HG02981 (cell line): ENCODE results near the gene ACTL8.

Experiments
- ATAC-seq: cut with Tn5 transposase; IDR thresholded peaks from one replicate; pipeline ENCODE4 v1.9.1; 2021; ENCODE audit warnings: mild to moderate bottlenecking, moderate library complexity; ENCODE audit not compliant: unreplicated experiment

ACTL8 gene

DNA sequence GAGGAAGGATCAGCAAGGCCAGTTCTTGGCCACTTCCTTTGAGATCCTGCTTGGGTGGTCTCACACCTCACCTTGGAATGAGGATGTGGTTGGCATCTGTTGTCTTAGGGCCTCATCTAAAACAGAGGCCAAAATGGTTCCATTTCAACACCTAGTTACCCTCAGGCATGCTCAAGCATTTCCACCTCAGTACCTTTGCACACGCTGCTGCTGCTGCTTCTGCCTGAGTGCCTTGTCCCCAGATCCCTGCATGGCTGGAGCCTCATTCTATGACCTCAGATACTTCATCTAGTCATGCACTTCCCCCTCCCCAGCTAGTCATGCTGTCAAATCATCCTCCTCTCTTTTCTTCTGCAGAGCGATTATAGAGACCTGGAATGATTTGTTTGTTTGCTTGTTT is 86.8 kb downstream of the ACTL8 start:
- no peak for ATAC-seq

DNA sequence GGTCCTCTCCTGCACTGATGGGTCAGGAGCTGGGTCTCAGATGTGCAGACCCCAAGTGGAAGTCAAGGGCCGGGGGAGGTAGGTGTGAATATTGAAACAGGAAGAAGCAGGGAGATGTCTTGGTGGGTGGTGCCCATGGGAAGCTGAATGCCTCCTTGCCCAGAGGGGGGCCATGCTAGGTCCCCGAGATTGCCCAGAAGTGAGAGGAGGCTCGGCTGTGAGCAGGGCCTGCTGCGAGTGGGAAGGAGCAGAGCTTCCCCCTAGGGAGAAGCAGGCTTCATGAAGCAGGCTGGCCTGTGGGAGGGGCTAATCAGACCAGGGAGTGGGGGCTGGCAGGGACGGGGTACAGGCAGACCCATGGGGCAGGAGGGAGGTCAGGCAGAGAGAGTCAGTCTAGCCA is 87.6 kb downstream of the ACTL8 start:
- no peak for ATAC-seq

DNA sequence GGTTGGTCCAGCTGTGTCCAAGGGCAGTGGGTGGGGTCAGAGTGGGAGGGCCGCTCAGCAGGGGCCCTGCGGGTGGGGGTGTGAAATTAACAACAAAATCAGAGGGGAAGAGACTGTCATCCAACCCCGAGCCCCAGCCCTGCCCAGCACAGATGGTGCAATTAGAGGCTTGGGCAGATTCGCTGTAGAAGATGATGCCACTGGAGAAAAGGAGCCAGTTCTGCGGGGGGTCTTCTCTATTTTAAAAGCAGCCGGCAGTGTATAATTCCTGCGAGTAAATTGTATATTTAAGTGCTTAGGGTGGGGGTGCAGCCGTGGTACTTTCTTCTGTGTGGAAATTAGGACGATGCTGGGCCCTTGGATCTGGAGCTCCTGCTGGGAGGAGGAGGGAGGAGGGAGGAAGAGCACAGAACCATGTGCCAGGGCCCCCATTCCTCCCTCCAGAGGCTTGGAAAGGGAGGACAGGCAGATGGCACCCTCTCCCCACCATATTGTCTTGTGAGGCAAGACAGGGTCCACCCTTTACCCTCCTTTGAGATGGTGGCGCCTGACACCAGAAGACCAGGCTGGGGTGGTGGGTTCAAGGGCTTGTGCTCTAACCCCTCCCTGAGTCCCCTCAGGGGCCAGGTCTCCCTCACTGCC is 89.2 kb downstream of the ACTL8 start:
- no peak for ATAC-seq

DNA sequence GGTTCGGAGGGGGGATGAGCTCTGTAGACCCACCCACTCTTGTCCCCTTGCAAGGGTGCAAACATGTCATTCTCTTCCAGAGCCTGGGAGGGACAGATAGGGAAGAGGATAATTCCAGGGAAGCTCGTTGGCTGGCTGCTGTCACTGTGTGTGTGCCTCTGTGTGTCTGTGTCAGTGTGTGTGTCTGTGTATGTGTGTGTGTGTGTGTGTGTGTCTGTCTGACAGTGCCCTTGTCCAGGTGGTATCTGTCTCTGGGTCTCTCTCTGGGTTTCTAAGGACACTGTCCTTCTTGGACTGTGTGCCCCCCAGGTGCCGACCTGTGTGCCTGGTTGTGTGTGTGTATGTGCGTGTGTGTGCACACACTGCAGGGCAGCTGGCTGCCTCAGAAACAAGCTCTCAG is 90.5 kb downstream of the ACTL8 start:
- no peak for ATAC-seq

DNA sequence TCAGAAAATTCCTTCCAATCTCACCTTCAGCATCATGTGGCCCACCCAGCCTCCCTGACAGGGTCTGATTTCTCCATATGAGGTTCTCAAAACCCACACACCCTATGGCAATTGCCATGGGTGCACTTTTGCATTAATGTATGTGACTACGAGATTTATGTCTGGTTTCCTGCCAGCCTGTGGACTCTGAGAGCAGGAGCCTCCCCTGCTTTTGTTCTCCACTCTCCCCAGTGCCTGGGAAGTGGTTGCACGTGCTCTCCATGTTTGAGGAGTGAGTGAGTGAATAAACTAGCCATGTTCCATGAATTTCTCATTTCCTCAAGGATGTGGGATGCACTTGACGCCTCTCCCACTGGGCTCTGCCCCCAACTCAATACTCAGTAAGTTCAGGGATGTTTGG is 91.2 kb downstream of the ACTL8 start:
- no peak for ATAC-seq

DNA sequence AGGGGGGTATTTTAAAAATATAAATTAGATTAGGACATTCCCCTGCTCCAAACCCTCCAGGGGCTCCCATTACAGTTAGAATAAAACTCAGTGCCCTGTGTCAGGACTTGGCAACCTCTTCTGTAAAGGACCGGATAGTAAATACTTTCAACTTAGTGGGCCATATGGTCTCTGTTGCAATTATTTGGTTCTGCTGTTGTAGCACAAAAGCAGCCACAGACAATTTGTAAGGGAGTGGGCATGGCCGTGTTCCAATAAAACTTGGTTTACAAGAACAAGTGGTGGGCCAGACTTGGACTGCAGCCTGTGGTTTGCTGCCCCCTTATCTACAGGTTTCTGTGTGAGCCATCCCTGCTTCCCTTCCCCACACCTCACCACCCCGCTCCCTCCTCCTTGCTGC is 92.0 kb downstream of the ACTL8 start:
- no peak for ATAC-seq

DNA sequence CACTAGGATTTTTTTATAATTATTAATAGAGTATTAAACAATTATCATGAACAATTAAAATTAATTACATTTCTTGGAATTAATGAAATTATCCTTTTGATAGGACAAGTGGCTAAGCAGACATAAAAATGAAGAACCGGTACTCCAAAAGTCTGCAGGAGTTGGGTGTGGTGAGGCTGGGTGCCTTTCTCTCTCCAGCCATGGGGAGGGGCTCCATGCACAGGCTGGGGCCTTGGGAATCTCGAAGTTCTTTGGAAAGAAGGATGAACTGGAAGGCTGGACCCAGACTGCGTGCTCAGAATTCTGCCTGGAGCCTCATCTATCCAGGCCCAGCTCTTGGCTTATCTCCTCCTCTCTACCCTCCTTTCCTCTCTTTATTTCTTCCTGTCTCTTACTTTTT is 94.1 kb downstream of the ACTL8 start:
- no peak for ATAC-seq

DNA sequence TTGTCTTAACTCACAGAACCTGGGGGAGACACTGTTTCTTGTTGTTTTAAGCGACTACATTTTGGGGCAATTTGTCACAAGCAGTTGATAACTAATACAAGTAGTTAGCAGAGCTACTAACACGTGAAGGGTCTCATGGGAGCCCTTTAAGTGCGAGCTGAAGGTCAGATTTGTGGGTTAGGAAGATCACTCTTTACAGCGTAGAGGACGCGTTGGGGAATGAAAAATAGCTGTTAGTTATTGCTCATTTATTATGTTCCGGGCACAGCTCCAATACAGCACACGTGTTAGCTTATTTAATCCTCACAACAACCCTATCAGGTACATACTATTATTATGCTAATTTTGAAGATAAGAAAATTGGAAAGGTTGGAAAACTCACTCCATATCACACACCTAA is 95.9 kb downstream of the ACTL8 start:
- ATAC-seq = no peak

DNA sequence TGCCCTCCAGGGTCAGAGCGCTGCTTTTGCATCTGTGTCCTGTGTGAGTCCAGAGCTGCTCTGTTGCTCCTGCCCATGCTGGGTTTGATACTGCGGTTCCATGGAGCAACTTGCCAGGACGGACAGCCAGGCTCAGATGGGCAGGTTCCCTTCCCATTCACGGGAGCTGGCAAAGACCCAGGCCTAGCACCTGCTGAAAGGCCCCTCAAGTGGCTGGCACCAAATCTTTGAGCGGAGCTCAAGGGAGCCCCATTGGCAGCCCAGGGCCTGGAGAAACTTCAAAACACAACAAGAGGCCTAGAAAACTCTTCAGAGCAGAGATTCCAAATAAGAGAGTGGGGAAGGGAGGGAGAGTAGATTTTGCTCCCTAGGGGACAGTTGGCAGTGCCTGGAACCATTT is 97.2 kb downstream of the ACTL8 start:
- ATAC-seq = no peak

DNA sequence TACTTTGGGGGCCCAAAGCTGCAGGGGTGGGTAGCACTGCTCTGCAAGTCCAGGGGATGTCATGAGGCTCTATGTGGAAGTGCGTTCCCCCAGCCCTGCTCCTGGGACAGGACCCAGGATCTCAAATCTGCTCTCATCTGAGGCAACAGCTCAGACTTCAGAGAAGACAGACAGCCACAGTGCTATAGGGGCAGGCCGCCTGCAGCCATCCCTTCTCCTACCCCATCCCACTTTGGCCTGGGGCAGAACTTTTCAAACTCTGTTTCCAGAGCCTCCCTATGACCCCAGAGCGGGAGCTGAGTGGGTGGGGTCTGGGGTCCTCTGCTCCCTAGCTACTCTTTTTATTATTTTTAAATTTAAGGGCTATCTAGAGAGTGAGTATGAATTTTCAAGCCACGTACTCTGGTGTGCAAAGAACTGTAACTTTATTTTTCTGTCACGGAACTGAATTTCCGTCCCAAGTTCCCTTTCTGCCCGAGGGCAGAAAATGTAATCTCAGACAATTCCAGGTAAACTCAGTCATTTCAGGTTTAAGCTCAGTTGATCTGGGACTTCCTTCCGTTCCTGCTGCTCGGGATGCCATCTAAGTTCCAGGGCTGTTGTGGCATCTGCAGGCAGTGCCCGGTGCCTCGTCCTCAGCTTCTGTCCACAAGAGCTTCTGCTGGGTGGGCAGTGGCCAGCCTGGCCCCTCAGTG is 98.3 kb downstream of the ACTL8 start:
- no peak for ATAC-seq

DNA sequence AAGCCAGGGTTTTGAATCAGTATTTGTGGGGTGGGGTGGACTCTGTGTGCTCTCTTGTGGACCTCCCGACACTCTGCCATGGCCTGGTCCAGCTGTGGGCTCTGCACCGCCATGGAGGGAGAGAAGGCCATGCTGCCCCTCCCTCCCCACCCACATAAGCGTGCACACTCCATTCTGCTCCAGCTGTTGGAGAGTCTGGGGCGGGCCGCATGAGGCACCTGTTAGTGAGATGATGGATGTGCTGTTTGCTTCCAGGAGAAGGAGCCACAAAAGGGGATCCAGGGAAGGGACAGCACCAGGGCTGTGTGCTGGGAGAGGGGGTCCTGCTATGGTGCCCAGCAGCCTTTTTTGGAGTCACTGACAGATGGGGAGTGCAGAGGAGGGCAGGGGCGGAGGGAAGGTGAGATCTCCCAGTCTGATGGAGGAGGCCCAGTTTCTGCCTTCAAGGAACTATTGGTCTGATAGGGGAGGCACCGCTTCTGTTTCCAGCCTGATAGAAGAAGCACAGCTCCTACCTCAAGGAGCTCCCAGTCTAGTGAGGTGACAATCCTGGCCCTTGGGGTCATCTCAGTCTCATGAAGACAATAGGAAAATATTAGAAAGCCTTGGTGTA is 101.5 kb downstream of the ACTL8 start:
- no peak for ATAC-seq

DNA sequence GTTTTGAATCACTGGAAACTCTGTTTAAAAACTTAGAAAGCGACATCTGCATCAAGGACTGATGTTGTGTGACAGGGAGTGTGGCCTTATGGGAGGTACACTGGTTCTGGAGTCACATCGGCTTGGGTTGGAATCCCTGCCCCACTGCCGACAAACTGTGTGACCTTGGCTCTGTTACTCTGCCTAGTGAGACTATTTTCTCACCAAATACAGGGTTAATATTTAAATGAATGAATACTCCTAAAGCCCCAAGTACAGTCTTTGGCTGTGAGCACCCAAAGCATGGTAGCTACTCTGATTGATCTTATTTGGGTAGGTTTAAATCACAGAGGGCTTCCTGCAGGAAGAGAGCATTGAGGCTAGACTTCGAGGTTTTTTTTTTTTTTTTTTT is 102.0 kb downstream of the ACTL8 start:
- ATAC-seq = no peak

DNA sequence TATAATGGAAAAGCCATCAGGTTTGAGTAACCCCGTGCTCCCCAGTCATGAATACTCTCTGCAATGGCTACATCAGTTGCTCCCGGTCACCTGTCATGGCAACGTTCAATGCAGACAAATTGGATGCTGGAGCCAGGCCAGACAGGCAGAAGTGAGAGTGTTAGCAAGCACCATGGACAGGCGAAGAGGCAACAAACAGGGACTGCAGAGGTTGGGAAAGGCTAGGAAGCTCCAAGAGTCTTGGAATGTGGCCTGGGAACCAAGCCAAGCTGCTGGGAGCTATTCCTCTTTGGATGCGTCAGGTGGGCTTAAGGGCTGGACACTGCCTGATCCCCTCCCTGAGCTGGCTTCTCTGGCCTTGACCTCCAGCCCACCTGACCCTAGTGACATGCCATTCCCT is 102.9 kb downstream of the ACTL8 start:
- ATAC-seq = no peak

DNA sequence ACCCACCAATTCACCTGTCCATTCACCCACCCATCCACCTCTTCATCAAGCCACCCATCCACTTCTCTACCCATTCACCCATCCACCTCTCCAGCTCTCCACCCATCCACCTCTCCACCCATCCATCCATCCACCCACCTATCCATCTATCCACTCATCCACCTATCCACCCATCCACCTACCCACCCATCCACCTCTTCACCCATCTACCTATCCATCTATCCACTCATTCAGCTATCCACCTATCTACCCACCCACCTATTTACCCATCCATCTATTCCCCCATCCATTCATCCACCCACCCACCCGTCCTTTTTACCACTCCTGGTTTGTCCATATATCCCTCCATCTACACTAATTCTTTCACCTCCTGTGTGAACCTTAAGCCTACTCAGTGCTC is 105.7 kb downstream of the ACTL8 start:
- ATAC-seq = no peak

DNA sequence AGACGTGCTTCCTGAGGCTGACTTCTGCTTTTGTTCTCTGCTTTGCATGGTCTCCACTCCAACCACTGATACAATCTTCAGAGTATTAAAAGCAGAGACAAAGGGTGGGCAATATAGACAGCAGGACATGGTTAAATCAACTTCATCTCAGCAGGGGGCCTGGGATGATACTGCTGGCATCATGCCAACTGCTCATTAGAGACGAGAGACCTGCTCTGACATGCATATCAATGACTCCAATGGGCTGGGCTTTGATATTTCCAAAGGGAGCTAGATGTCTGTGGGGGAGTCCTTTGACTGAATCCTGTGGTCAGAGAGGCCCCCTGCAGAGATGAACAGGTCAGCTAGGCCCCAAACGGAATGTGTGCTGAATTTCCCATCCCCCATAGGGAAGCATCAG is 106.6 kb downstream of the ACTL8 start:
- ATAC-seq = no peak

DNA sequence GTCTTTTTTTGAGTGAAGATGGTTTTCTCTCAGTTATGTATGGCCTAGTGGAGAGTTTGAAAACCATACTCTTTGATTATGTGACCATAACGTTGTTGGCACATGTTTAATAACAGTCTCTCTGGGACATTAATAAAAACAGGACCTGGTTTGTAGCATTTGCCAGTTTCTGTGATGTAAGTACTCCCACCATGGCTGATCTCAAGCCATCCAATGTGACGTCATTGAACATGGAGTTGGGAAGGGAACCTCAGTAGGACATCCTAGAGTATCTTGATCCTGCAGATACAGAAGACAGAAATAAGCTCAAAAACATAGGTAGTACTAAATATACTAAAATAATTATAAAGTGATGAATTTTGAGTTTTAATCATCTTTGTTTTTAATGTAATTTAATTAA is 107.0 kb downstream of the ACTL8 start:
- no peak for ATAC-seq

DNA sequence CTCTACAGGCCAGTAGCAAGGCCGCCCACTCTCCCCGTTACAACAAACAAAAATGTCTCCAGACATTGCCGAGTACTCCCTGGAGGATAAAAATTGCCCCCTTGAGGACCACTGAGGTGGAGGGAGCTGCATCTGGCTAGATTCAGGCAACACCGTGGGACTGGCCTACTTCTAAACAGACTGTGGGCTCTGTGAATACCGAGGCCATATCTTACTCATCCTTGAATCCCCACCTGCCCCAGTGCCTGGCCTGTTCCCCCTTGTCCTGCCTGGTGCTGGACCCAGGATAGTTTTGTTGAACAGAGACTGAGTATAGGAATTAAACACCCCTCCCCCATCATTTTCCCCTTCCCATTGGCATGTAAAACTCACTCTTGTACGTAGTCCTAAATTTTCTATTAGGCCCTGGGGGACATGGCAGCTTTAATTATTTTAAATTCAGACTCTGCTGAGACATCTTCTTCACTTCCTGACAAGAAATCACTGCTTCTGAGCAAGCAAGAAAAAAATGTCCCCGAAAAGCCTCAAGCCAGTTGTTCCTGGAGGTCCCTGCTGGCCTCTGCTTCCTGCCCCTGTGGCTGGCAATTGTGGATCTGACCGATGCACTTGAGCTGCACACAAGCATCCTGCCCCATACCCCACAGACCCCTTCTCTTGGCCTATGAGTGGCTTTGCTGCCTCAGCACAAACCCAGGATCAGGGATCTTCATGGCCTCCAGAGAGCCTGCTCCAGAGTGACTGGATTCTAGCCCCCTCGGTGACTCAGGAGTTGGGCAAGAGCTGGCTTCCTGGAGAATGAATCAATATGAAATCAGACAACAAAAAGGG is 111.0 kb downstream of the ACTL8 start:
- ATAC-seq = no peak

DNA sequence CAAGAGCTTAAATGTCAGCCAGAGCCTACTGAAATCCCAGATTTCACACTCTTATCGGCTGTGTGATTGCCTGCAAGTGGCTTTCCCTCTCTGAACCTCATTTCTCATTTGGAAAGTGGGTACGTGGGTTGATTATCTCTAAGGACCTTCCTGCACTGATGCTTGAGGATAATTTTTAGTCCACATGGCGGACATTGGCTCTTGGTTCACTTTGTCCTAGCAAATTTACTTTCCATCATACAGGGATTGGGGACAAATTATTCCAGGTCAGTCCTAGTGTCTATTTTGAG is 111.6 kb downstream of the ACTL8 start:
- ATAC-seq = no peak

DNA sequence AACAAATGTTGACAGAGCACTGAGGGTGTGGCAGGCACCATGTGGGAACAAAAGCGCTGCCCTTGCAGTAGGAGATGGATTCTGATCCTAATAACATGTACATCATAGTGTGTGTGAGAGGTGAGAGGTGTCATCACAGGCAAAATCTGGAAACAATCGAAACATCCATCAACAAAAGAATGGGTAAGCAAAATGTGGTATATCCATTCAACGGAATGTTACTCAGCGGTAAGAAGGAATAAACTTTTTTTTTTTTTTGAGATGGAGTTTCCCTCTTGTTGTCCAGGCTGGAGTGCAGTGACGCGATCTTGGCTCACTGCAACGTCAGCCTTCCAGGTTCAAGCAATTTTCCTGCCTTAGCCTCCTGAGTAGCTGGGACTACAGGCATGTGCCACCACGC is 112.3 kb downstream of the ACTL8 start:
- no peak for ATAC-seq

DNA sequence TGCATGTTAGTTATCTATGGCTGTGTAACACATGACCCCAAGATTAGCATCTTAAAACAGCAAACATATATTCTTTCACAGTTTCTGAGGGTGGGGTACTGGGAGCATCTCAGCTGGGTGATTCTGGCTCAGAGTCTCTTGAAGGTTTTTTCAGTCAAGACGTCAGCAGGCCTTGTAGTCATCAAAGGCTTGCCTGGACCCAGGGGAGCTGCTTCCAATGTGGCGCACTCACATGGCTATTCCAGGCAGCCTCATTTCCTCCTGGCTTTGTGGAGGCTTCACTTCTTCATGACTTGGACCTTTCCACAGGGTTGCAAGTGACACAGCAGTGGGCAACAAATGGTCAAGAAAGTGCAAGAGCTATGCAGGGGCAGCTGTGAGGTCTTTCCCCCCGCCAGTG is 114.7 kb downstream of the ACTL8 start:
- no peak for ATAC-seq

DNA sequence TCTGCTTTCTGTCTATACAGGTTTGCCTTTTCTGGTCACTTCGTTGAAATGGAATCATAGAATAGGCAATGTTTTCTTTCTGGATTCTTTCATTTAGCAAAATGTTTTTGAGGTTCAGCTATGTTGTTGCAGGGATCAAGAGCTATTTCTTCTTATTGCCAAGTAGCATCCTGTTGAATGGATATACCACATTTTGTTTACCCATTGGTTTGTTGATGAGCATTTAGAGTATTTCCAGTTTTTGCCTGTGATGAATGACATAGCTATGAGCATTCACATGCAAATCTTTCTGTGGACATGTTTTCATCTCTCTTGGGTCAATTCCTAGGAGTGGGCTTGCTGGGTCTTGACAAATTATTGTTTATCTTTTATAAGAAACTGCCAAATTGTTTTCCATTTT is 115.5 kb downstream of the ACTL8 start:
- no peak for ATAC-seq
